Chondrocyte (in vitro differentiated cells): Measurements from ENCODE around the gene AMPD1. TPM values are rescaled to one million over a fixed set of nuclear protein-coding genes. Genes with fewer than 3 reads are reported as not detected.

Experiments used
- DNase-seq: peaks from one replicate; pipeline ENCODE4 v3.0.0; 2021; ENCODE audit warnings: mixed read lengths, low spot score
- H3K27ac Mint-ChIP-seq: one replicate; pipeline ENCODE4 v1.8.0; 2021; ENCODE audit warnings: mild to moderate bottlenecking, moderate library complexity, mixed read lengths; ENCODE audit not compliant: unreplicated experiment
- H3K27me3 Mint-ChIP-seq: 2 replicates; pipeline ENCODE4 v1.8.0; 2021; ENCODE audit warnings: low read depth, mixed read lengths
- H3K36me3 Mint-ChIP-seq: 2 replicates; pipeline ENCODE4 v1.8.0; 2021; ENCODE audit warnings: low read depth, mixed read lengths
- H3K4me1 Mint-ChIP-seq: 2 replicates; pipeline ENCODE4 v1.8.0; 2021; ENCODE audit warnings: low read depth, mild to moderate bottlenecking, mixed read lengths
- H3K4me3 Mint-ChIP-seq: one replicate; pipeline ENCODE4 v1.8.0; 2021; ENCODE audit warnings: mild to moderate bottlenecking, moderate library complexity, mixed read lengths; ENCODE audit not compliant: unreplicated experiment
- H3K9me3 Mint-ChIP-seq: 2 replicates; pipeline ENCODE4 v1.8.0; 2021; ENCODE audit warnings: low read depth, mixed read lengths
- CTCF ChIP-seq: fragments of 200-600 bp; sonication (generic); IDR thresholded peaks from 2 replicates; pipeline ENCODE4 v1.5.0; 2021; ENCODE audit warnings: antibody characterized with exemption, mild to moderate bottlenecking, moderate library complexity
- total RNA-seq: library from RNA; stranded (reverse); gene quantifications from 3 replicates; pipeline ENCODE4 v1.2.1, GENCODE V29; 2021

Gene AMPD1
- total RNA-seq, 1 donor from 2014 or later = not detected

DNA sequence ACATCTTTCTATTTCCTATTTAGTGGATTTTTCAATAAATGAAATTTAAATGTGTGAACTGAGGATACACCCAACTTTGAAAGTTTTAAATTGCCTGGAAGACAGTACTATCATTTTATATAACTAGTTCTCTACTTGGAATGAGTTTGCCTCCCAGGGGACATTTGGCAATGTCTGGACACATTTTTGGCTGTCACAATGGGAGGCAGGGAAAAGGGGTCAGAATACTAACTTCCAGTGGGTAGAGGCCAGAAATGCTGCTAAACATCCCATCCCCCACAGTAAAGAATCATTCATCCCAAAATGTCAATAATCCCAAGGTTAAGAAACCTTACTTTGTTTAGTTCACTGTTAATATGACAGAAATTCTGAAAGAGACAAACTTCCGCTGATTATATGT is 34.4 kb upstream of the AMPD1 start:
- peak overlapping the region; percentile 19 for H3K27ac Mint-ChIP-seq
- H3K4me1 Mint-ChIP-seq = peaks cover 22% of the 10 kb centered on the region
- no peaks in the 10 kb centered on the region for H3K27me3 Mint-ChIP-seq
- no peak for DNase-seq
- peaks cover 48% of the 10 kb centered on the region for H3K36me3 Mint-ChIP-seq
- no peak for TF ChIP-seq CTCF
- H3K9me3 Mint-ChIP-seq = no peaks in the 10 kb centered on the region
- H3K4me3 Mint-ChIP-seq = no peak overlapping the region

GRCh38 chr1:114728553-114728952 is 33.2 kb upstream of the AMPD1 start:
- DNase-seq = no peak
- Mint-ChIP-seq H3K36me3 (peaks cover 47% of the 10 kb centered on the region), H3K4me1 (peaks cover 35% of the 10 kb centered on the region), H3K9me3 (no peaks in the 10 kb centered on the region), H3K4me3 (no peak overlapping the region), H3K27ac (peak overlapping the region; percentile 62), H3K27me3 (no peaks in the 10 kb centered on the region)
- TF ChIP-seq CTCF = no peak

GRCh38 chr1:114725230-114725629 is 29.9 kb upstream of the AMPD1 start:
- H3K27ac Mint-ChIP-seq = no peak overlapping the region
- no peak overlapping the region for H3K4me3 Mint-ChIP-seq
- H3K4me1 Mint-ChIP-seq = peaks cover 29% of the 10 kb centered on the region
- peaks cover 48% of the 10 kb centered on the region for H3K36me3 Mint-ChIP-seq
- no peaks in the 10 kb centered on the region for H3K27me3 Mint-ChIP-seq
- no peak for DNase-seq
- H3K9me3 Mint-ChIP-seq = no peaks in the 10 kb centered on the region
- no peak for TF ChIP-seq CTCF

GRCh38 chr1:114723915-114724314 is 28.6 kb upstream of the AMPD1 start:
- no peak for TF ChIP-seq CTCF
- Mint-ChIP-seq H3K9me3 (no peaks in the 10 kb centered on the region), H3K27ac (peak overlapping the region; percentile 64), H3K36me3 (peaks cover 52% of the 10 kb centered on the region), H3K4me1 (peaks cover 20% of the 10 kb centered on the region), H3K4me3 (no peak overlapping the region), H3K27me3 (no peaks in the 10 kb centered on the region)
- DNase-seq = no peak

DNA sequence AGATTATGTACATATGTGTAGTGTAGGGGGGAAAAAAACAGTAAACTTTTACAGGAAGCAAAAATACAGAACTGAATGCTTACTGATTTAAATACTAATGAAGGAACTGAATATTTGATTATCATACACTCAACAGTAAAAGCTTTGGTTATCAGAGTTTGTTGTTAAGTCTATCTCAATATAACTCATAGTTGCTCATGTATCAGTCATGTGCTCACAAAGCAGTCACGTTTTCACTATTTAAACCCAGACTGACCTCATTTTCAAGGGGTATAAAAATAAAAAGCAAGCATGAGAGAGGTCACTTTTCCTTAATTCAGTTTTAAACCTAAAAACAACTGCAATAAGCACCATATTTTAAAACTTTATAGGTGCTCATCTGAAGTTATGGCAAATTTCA is 28.1 kb upstream of the AMPD1 start:
- Mint-ChIP-seq H3K4me1 (peaks cover 20% of the 10 kb centered on the region), H3K27me3 (no peaks in the 10 kb centered on the region), H3K36me3 (peaks cover 54% of the 10 kb centered on the region), H3K27ac (no peak overlapping the region), H3K4me3 (no peak overlapping the region), H3K9me3 (no peaks in the 10 kb centered on the region)
- no peak for TF ChIP-seq CTCF
- DNase-seq = no peak
